Ureter (tissue), 1 donor: Measurements from ENCODE around the gene SLC25A21. TPM values are rescaled to one million over a fixed set of nuclear protein-coding genes. Genes with fewer than 3 reads are reported as not detected.
A peak's percentile ranks its signal among the peaks of the same experiment; 100 is the strongest.
"Not testable (repeated sequence)": the region's sequence is repeated elsewhere in the genome, so short reads cannot be mapped to it uniquely, and the experiment has no call there.

Experiments used
- DNase-seq: peaks from one replicate; pipeline ENCODE4 v3.0.0-alpha.2; 2020; ENCODE audit warnings: low spot score
- total RNA-seq: library from RNA; stranded (reverse); gene quantifications from one replicate; pipeline ENCODE4 v1.2.4, GENCODE V29; 2023
- donor health status: DM: yes; HTN: yes; CAD: no.

The SLC25A21 gene
- total RNA-seq, 1 donor from 2014 or later, result 2.2 TPM

- no peak for DNase-seq
Observed at GRCh38 chr14:36942522-36943245, 229.7 kb downstream of the SLC25A21 start.

DNA sequence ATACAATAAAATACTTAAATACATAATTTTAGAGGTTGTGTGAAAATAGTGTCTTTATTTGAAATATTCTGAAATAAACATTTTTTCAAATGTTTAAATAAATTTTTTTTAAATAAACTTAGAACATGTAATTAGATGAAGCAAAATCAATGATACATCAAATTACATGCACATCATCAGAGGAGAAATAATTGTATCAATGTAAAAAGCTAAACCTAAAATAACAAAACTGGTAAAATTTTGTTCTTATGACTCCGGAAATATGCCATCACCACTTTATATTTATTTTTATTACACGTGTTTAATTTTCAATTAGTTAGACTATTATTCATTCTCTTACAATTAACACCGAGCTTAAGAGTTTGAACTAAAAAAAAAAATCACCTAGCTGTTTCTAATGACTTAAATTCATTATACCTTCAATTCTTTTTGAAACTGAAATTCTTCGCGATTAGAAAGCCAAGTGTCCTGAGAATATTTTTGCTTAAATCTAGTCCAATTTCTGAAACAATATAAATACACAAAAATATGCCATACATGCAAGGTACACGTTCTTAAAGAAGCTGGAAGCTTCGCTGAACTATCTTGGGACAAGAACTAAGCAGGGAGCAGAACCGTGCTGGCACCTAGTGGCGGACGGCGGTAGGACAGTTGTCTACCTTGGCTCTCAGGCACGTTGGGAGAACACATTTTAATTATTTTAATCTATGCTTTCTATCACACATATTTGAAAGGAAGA is 230.5 kb downstream of the SLC25A21 start:
- DNase-seq, result peak; percentile 67

DNA sequence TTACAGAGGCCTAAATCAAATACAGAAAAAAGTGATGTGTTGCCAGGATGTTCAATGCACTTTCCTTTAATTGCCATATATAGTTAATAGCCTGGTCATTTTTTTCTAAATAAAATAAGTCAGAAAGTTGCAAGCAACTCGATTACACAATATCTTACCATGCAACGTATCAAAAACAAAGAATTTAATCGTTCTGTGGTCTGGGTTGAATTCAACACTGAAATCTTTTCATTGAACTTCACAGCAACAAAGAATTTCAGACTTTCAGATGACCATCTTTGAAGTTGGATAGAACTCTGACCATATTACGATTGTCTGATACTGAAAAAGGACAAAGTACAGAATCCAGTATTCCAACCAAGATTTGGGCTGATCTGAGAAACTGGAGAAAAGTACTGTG is 231.9 kb downstream of the SLC25A21 start:
- no peak for DNase-seq

DNA sequence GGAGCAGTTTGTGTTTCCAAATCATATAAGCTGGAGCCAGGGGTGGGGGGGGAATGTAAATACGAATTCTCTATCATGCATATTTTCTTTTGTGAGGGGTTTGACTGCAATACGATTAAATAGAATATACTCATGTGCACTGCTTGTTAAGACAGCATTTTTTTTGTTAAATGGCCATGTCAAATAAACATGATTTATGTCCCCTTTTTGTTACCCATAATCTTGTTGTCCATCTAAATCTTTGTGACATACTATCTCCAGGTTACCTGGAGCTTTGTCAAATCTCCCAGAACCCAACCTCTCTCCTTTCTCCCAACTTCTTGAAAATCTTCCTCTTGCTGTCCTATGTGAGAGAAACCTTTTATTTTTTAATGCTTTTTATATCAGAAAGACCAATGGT is 233.1 kb downstream of the SLC25A21 start:
- no peak for DNase-seq

DNA sequence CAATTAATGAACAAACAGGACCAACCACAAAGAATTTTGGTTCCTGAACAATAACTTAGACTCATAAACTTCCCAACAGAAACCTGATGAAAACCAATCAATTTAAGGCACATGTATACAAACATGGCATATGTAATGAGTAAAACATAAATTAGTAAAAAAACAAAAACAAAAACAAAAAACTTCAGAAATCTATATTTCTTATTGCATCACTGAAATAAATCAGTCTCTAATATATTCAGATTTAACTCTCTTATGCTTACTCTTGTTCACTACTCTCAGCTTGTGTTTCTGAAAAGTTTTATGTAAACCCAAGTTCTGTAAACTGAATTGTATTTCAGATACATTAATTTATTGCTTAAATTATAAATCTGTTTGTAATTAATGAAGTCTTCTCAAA is 233.7 kb downstream of the SLC25A21 start:
- DNase-seq, result no peak

GRCh38 chr14:36935976-36936678 is 236.3 kb downstream of the SLC25A21 start:
- DNase-seq, result no peak

GRCh38 chr14:36934304-36934703 is 238.1 kb downstream of the SLC25A21 start:
- no peak for DNase-seq

DNA sequence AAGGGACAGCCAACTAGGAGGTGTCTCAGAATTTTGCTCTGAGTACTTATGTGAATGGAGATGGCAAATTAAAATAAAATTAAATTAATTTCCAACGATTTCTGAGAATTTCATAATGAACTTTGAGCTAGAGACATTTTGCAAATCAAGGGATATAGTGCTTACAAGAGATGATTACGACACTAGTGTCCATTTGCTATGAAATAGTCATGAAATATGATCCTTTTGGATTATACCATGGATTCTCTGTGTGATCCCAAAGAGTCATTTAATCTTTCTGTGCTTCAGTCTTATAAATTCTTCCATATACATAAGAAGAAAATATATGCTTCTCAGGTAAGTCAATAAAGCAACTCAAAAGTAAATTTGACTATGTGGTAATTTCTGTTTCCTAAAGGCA is 240.6 kb downstream of the SLC25A21 start:
- no peak for DNase-seq

- DNase-seq, result no peak
Observed at GRCh38 chr14:36928432-36928831, 244.0 kb downstream of the SLC25A21 start.

DNA sequence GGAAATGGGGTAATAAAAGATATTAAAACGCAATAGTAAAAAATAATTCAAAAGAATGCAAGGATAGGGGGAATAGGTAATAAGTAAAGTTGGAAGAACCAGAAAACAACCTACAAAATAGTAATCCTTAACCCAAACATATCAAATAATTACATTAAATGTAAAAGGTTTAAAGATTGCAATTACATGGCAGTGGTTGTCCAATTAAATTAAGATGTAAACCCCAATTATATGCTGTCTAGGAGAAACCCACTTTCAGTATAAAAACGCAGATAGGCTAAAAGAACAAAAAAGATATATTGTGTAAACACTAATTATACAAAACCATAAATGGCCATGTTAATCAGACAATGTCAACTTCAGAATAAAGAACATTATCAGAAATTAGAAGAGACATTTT is 247.3 kb downstream of the SLC25A21 start:
- DNase-seq, result no peak

DNA sequence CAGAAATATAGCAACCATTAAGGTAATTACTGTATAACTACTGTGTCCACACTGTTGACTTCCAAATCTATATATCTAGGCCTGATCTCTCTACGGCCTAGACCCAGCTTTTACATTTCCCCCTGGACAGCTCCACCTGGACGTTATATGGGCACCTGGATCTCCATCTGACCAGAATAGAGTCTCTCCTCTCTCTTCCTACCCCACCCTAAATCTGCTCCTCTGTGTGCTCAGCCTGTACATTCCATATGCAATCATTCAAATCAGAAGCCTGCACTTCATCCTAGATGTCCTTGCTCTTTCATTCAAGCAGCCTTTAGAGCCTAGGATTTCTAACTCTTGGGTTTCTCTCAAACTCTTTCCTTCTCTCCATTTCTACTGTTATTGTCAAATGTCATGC is 255.7 kb downstream of the SLC25A21 start:
- DNase-seq, result no peak

DNA sequence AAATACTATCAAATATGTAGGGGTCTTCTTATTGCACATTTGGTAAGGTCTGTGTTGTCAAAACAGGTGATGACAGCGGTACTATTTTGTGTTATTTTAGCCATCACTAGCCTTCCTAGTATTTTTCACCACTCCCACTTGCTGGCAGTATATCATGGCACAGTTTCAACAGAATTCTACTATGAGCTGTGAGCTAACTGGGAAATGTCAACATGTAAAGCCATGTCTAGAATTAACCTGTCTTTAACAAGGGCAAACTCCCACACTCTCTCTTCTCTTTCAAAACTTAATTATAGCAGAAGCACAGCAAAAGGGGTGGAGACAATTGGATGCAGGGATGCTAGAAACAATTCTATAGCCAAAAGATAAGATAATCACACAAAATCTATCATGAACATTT is 257.3 kb downstream of the SLC25A21 start:
- DNase-seq, result no peak

GRCh38 chr14:36910578-36910977 is 261.8 kb downstream of the SLC25A21 start:
- no peak for DNase-seq

- DNase-seq, result no peak
Observed at GRCh38 chr14:36905272-36905888, 267.0 kb downstream of the SLC25A21 start.

GRCh38 chr14:36901861-36902260 is 270.5 kb downstream of the SLC25A21 start:
- no peak for DNase-seq

- no peak for DNase-seq
Observed at GRCh38 chr14:36900846-36901245, 271.6 kb downstream of the SLC25A21 start.

- not testable (repeated sequence) for DNase-seq
Observed at GRCh38 chr14:36896300-36896699, 276.1 kb downstream of the SLC25A21 start.

GRCh38 chr14:36884049-36884448 is 288.4 kb downstream of the SLC25A21 start:
- no peak for DNase-seq

DNA sequence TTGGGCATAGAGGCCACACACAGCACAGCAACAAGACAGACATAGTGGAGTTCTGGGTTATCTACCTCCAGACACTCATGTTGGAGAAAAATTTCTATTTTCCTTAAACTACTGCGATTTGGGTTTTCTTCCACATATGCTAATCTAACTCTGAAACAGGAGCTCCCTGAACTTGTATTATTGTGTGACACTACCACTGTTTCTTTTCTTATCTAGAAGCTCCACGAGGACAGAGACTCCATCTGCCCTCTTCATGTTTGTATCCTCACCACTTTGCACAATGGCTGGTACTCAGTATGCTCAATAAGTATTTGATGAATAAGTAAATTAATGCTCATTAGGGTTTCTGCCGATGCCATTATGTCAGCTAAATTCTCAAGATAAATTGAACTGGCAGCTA is 292.1 kb downstream of the SLC25A21 start:
- DNase-seq, result no peak

DNA sequence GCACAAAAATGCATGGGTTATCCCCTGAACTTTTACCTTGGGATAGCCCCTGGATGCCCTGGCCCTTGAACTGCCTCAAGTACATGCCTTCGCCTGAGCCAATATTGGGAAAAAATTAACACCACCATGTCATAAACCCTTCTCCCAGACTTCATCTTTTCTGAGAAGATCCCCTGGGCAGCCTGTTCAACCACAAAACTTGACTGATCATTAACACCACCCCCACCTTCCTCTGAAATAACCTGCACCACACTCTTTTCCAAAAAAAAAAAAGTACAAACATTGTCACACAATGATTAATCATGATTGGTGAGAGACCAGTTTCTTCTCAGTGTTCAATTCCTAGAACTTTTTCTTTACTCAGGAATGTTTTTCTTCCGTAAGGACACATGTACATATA is 292.8 kb downstream of the SLC25A21 start:
- no peak for DNase-seq

DNA sequence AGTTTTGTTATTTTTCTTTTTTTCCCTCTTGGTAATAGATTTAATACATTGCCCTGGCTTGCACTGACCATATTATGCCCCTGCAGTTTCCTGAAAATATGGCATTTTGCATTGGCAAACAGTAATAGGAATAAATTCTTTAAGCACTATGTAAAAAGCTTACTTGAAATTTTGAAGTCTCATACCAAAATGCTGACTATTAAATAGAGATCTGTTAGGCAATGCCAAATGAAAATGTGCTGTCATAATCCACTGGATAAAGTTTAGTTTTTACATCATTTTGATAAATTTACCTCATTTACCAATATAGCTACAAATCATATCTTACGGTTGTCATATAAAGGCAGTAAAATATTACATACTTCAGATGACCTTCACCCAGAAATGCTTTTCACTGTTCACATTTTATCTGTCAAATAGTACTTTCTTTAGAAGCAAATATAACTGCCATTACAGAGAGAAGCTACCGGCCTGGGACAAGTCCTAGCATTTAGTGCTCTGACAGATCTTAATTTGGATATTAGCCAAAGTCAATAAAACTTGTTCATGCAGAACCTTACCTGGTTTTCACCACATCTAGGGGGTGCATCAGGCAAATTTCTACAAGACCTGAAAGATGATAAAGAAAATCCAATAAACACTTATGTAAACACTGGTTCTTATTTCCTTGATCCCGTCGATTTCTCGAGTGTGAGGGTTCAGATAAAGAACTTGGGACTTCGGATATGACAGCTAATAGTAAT is 297.8 kb downstream of the SLC25A21 start:
- no peak for DNase-seq

- no peak for DNase-seq
Observed at GRCh38 chr14:36870776-36871175, 301.6 kb downstream of the SLC25A21 start.
